Fibroblast of lung (primary cell): ENCODE data around the gene ERICH6B. TPM values are rescaled to one million over a fixed set of nuclear protein-coding genes. Genes with fewer than 3 reads are reported as not detected.

Experiments used
- DNase-seq, 2 donors: peaks; one replicate each; pipeline versions ENCODE4 v3.0.0 to v3.0.0-alpha.2; 2010; ENCODE audit warnings: low read depth in 2 of 2
- H2AFZ ChIP-seq: 2 replicates; pipeline ENCODE4 v1.5.1; 2012; ENCODE audit warnings: low read length, control low read depth, inconsistent platforms
- H3K27ac ChIP-seq: 2 replicates; pipeline ENCODE4 v1.5.1; 2011; ENCODE audit warnings: low read length, control low read depth; ENCODE audit not compliant: insufficient read depth
- H3K27me3 ChIP-seq: 2 replicates; pipeline ENCODE4 v1.5.1; 2011; ENCODE audit warnings: mild to moderate bottlenecking, low read length; ENCODE audit not compliant: control insufficient read depth, insufficient read depth
- H3K36me3 ChIP-seq: 2 replicates; pipeline ENCODE4 v1.5.1; 2011; ENCODE audit warnings: low read length; ENCODE audit not compliant: control insufficient read depth, insufficient read depth
- H3K4me1 ChIP-seq: 2 replicates; pipeline ENCODE4 v1.5.1; 2011; ENCODE audit warnings: low read length; ENCODE audit not compliant: control insufficient read depth, insufficient read depth; ENCODE audit errors: extremely low read depth
- H3K4me2 ChIP-seq: 2 replicates; pipeline ENCODE4 v1.5.1; 2011; ENCODE audit warnings: low read length, control low read depth; ENCODE audit not compliant: insufficient read depth; ENCODE audit errors: extremely low read depth
- H3K4me3 ChIP-seq, 4 experiments: fragments of 200-600 bp in 1 of 4; sonication (generic) in 1 of 4; replicated peaks in 1 of 4; 2 replicates each; pipeline ENCODE4 v1.5.1; 2011 to 2016; ENCODE audit warnings: low read length in 4 of 4, low read depth in 3 of 4, mild to moderate bottlenecking in 3 of 4, control low read depth in 2 of 4, inconsistent platforms in 1 of 4, mixed read lengths in 1 of 4; ENCODE audit not compliant: insufficient read depth in 1 of 4; ENCODE audit errors: control extremely low read depth in 1 of 4
- H3K79me2 ChIP-seq: 2 replicates; pipeline ENCODE4 v1.5.1; 2012; ENCODE audit warnings: mild to moderate bottlenecking, low read length, inconsistent platforms; ENCODE audit not compliant: control insufficient read depth, insufficient read depth
- H3K9ac ChIP-seq: 2 replicates; pipeline ENCODE4 v1.5.1; 2011; ENCODE audit warnings: mild to moderate bottlenecking, low read length, control low read depth; ENCODE audit not compliant: insufficient read depth
- H3K9me3 ChIP-seq: 2 replicates; pipeline ENCODE4 v1.5.1; 2012; ENCODE audit warnings: low read depth, low read length; ENCODE audit not compliant: control insufficient read depth, insufficient read depth
- H4K20me1 ChIP-seq: 2 replicates; pipeline ENCODE4 v1.5.1; 2011; ENCODE audit warnings: low read length; ENCODE audit not compliant: control insufficient read depth, insufficient read depth; ENCODE audit errors: extremely low read depth
- CTCF ChIP-seq, 2 donors: IDR thresholded peaks in 1 of 2; conservative IDR thresholded peaks in 1 of 2; 1 replicate in 1 of 2; 2 replicates in 1 of 2; pipeline ENCODE4 v1.5.1; 2011 to 2012; ENCODE audit warnings: low read length in 2 of 2, control low read depth in 1 of 2, inconsistent platforms in 1 of 2, low read depth in 1 of 2, mild to moderate bottlenecking in 1 of 2
- EZH2 ChIP-seq: IDR thresholded peaks from 2 replicates; pipeline ENCODE4 v1.5.1; 2012; ENCODE audit warnings: low read length, control low read depth, mild to moderate bottlenecking; ENCODE audit errors: missing control alignments
- polyA plus RNA-seq, 2 donors: library from polyadenylated mRNA; depleted of rRNA in 1 of 2; stranded (reverse) in 1 of 2; unstranded in 1 of 2; fragments of >200 nt; gene quantifications; 2 replicates each; pipeline ENCODE4 v1.2.1, GENCODE V29; 2011 to 2012; ENCODE audit warnings: missing spikeins in 1 of 2
- total RNA-seq: library from RNA; depleted of rRNA; stranded (reverse); fragments of >200 nt; gene quantifications from 2 replicates; pipeline ENCODE4 v1.2.1, GENCODE V29; 2014

ERICH6B gene
- total and polyA plus RNA-seq, 2 donors (not counting 1 experiment from before 2014, with no cell fraction given), result not detected

GRCh38 chr13:45659536-45659935, 44.0 kb upstream of the ERICH6B start:
- no peak for DNase-seq
- Histone ChIP-seq H3K79me2 (no peaks in the 10 kb centered on the region), H2AFZ (no peak overlapping the region), H3K4me3 (no peak overlapping the region), H3K4me1 (no peaks in the 10 kb centered on the region), H3K27ac (no peak overlapping the region), H3K27me3 (no peaks in the 10 kb centered on the region), H3K9me3 (no peaks in the 10 kb centered on the region), H3K9ac (no peak overlapping the region), H3K36me3 (no peaks in the 10 kb centered on the region), H3K4me2 (no peak overlapping the region), H4K20me1 (no peaks in the 10 kb centered on the region)
- TF ChIP-seq EZH2 (no peak), CTCF (conservative IDR thresholded peaks at IDR 0.05 in 1 of 2, IDR thresholded peaks at IDR 0.05 in 1 of 2; ENCODE audit: low read depth in 1 of 2, low read length in 2 of 2) (no peak)

DNA sequence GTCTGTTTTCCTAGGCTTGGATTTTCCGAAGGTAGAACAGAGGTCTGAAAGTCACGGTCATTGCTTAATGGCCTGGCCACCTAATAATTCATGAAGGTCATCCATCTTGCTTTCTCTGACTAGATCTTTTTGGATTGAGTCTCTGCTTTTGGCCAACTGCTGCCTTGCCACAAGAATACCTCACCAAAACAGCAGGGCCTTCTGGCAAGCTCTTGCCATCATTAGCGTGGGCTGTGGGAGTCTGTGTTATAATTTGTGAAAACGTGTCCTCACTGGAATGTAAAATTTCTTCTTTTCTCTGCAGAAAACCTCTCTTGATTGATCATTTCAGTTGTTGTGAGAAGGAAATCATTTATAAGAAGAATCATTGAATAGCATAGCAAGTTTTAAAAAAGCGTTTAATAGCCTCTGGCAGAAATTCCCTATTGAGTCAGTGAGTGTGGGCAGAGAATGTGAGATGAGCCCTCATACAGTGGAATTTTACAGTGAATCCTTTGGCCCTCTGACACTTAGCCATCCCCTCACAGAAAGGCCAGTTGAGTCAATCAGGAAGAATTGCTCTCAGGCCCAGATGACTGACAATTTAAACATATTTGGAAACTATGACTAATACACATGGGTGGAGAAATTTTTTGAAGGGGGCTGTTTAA, 43.2 kb upstream of the ERICH6B start:
- no peak overlapping the region for H3K4me2 ChIP-seq

More for the DNA sequence above, 43.2 kb upstream of the ERICH6B start:
- no peaks in the 10 kb centered on the region for H3K79me2 ChIP-seq
- H3K9me3 ChIP-seq, result no peaks in the 10 kb centered on the region
- no peaks in the 10 kb centered on the region for H3K4me1 ChIP-seq
- H3K36me3 ChIP-seq, result no peaks in the 10 kb centered on the region
- no peak overlapping the region for H3K27ac ChIP-seq
- H4K20me1 ChIP-seq, result no peaks in the 10 kb centered on the region
- H2AFZ ChIP-seq, result no peak overlapping the region
- no peak for TF ChIP-seq EZH2
- TF ChIP-seq CTCF (conservative IDR thresholded peaks at IDR 0.05 in 1 of 2, IDR thresholded peaks at IDR 0.05 in 1 of 2; ENCODE audit: low read depth in 1 of 2, low read length in 2 of 2), result no peak
- DNase-seq, result peak in 1 of 2 donors; percentile 91
- no peak overlapping the region for H3K9ac ChIP-seq
- no peaks in the 10 kb centered on the region for H3K27me3 ChIP-seq
- H3K4me3 ChIP-seq, result no peak overlapping the region
